ENCODE results near the gene GFOD1.

Gene GFOD1

GRCh38 chr6:13371421-13372072 is 115.9 kb downstream of the GFOD1 start:
- DNase-seq (ENCODE audit: low spot score), result no peak
- peaks cover 17% of the 10 kb centered on the region for H3K4me1 Mint-ChIP-seq (ENCODE audit: low read depth)
- no peaks in the 10 kb centered on the region for H3K36me3 Mint-ChIP-seq (ENCODE audit: low read depth)

GRCh38 chr6:13370623-13371022 is 116.8 kb downstream of the GFOD1 start:
- DNase-seq (ENCODE audit: low spot score), result no peak
- H3K27ac Mint-ChIP-seq, result no peak overlapping the region
- no peak overlapping the region for H3K4me3 Mint-ChIP-seq
- H3K27me3 Mint-ChIP-seq (ENCODE audit: low read depth), result peaks cover 9% of the 10 kb centered on the region
- H3K36me3 Mint-ChIP-seq (ENCODE audit: low read depth), result no peaks in the 10 kb centered on the region
- H3K4me1 Mint-ChIP-seq (ENCODE audit: low read depth), result peaks cover 13% of the 10 kb centered on the region
- H3K9me3 Mint-ChIP-seq, result no peaks in the 10 kb centered on the region

More at GRCh38 chr6:13371421-13372072, 115.9 kb downstream of the GFOD1 start:
- Mint-ChIP-seq H3K27ac (no peak overlapping the region), H3K4me3 (no peak overlapping the region), H3K9me3 (no peaks in the 10 kb centered on the region), H3K27me3 (ENCODE audit: low read depth) (peaks cover 9% of the 10 kb centered on the region)

- H3K27ac Mint-ChIP-seq, result no peak overlapping the region
- peaks cover 6% of the 10 kb centered on the region for H3K4me1 Mint-ChIP-seq (ENCODE audit: low read depth)
These were observed 117.8 kb downstream of the GFOD1 start for GRCh38 chr6:13369591-13369990.

GRCh38 chr6:13368731-13369115 is 118.7 kb downstream of the GFOD1 start:
- H3K4me3 Mint-ChIP-seq, result no peak overlapping the region
- H3K36me3 Mint-ChIP-seq (ENCODE audit: low read depth), result no peaks in the 10 kb centered on the region
- H3K9me3 Mint-ChIP-seq, result no peaks in the 10 kb centered on the region
- H3K27me3 Mint-ChIP-seq (ENCODE audit: low read depth), result peaks cover 9% of the 10 kb centered on the region
- DNase-seq (ENCODE audit: low spot score), result no peak
- peaks cover 5% of the 10 kb centered on the region for H3K4me1 Mint-ChIP-seq (ENCODE audit: low read depth)
- H3K27ac Mint-ChIP-seq, result no peak overlapping the region

More at GRCh38 chr6:13369591-13369990, 117.8 kb downstream of the GFOD1 start:
- no peak overlapping the region for H3K4me3 Mint-ChIP-seq
- peaks cover 9% of the 10 kb centered on the region for H3K27me3 Mint-ChIP-seq (ENCODE audit: low read depth)
- DNase-seq (ENCODE audit: low spot score), result no peak
- no peaks in the 10 kb centered on the region for H3K36me3 Mint-ChIP-seq (ENCODE audit: low read depth)
- no peaks in the 10 kb centered on the region for H3K9me3 Mint-ChIP-seq

- Mint-ChIP-seq H3K27me3 (ENCODE audit: low read depth) (peaks cover 9% of the 10 kb centered on the region), H3K4me3 (no peak overlapping the region), H3K27ac (no peak overlapping the region), H3K36me3 (ENCODE audit: low read depth) (no peaks in the 10 kb centered on the region), H3K4me1 (ENCODE audit: low read depth) (peaks cover 5% of the 10 kb centered on the region), H3K9me3 (no peaks in the 10 kb centered on the region)
- DNase-seq (ENCODE audit: low spot score), result no peak
These were observed 119.2 kb downstream of the GFOD1 start for GRCh38 chr6:13368079-13368730.

- Mint-ChIP-seq H3K4me1 (ENCODE audit: low read depth) (no peaks in the 10 kb centered on the region), H3K27me3 (ENCODE audit: low read depth) (peaks cover 5% of the 10 kb centered on the region), H3K36me3 (ENCODE audit: low read depth) (no peaks in the 10 kb centered on the region), H3K4me3 (no peak overlapping the region), H3K27ac (no peak overlapping the region), H3K9me3 (no peaks in the 10 kb centered on the region)
- DNase-seq (ENCODE audit: low spot score), result no peak
These were observed 120.0 kb downstream of the GFOD1 start for GRCh38 chr6:13367396-13367795.

GRCh38 chr6:13365320-13365719 is 122.1 kb downstream of the GFOD1 start:
- no peak overlapping the region for H3K27ac Mint-ChIP-seq
- H3K27me3 Mint-ChIP-seq (ENCODE audit: low read depth), result peaks cover 5% of the 10 kb centered on the region
- no peaks in the 10 kb centered on the region for H3K9me3 Mint-ChIP-seq
- H3K4me1 Mint-ChIP-seq (ENCODE audit: low read depth), result peaks cover 7% of the 10 kb centered on the region
- no peaks in the 10 kb centered on the region for H3K36me3 Mint-ChIP-seq (ENCODE audit: low read depth)
- no peak for DNase-seq (ENCODE audit: low spot score)
- H3K4me3 Mint-ChIP-seq, result no peak overlapping the region

- peaks cover 5% of the 10 kb centered on the region for H3K27me3 Mint-ChIP-seq (ENCODE audit: low read depth)
- no peak for DNase-seq (ENCODE audit: low spot score)
- H3K36me3 Mint-ChIP-seq (ENCODE audit: low read depth), result no peaks in the 10 kb centered on the region
- peaks cover 12% of the 10 kb centered on the region for H3K4me1 Mint-ChIP-seq (ENCODE audit: low read depth)
- no peaks in the 10 kb centered on the region for H3K9me3 Mint-ChIP-seq
- H3K4me3 Mint-ChIP-seq, result no peak overlapping the region
- H3K27ac Mint-ChIP-seq, result no peak overlapping the region
These were observed 122.6 kb downstream of the GFOD1 start for GRCh38 chr6:13364842-13365241.

- Mint-ChIP-seq H3K27me3 (ENCODE audit: low read depth) (peaks cover 4% of the 10 kb centered on the region), H3K27ac (no peak overlapping the region), H3K4me3 (no peak overlapping the region), H3K4me1 (ENCODE audit: low read depth) (peaks cover 19% of the 10 kb centered on the region), H3K36me3 (ENCODE audit: low read depth) (peaks cover 2% of the 10 kb centered on the region), H3K9me3 (no peaks in the 10 kb centered on the region)
- no peak for DNase-seq (ENCODE audit: low spot score)
These were observed 125.0 kb downstream of the GFOD1 start for GRCh38 chr6:13362412-13362811.

GRCh38 chr6:13360671-13361540 is 126.5 kb downstream of the GFOD1 start:
- no peaks in the 10 kb centered on the region for H3K9me3 Mint-ChIP-seq
- DNase-seq (ENCODE audit: low spot score), result no peak
- no peak overlapping the region for H3K4me3 Mint-ChIP-seq
- peaks cover 34% of the 10 kb centered on the region for H3K4me1 Mint-ChIP-seq (ENCODE audit: low read depth)
- peaks cover 4% of the 10 kb centered on the region for H3K36me3 Mint-ChIP-seq (ENCODE audit: low read depth)
- H3K27me3 Mint-ChIP-seq (ENCODE audit: low read depth), result no peaks in the 10 kb centered on the region
- H3K27ac Mint-ChIP-seq, result no peak overlapping the region

GRCh38 chr6:13359287-13359686 is 128.1 kb downstream of the GFOD1 start:
- Mint-ChIP-seq H3K4me3 (no peak overlapping the region), H3K27me3 (ENCODE audit: low read depth) (no peaks in the 10 kb centered on the region), H3K4me1 (ENCODE audit: low read depth) (peaks cover 50% of the 10 kb centered on the region), H3K36me3 (ENCODE audit: low read depth) (peaks cover 4% of the 10 kb centered on the region), H3K9me3 (no peaks in the 10 kb centered on the region), H3K27ac (no peak overlapping the region)
- DNase-seq (ENCODE audit: low spot score), result no peak

GRCh38 chr6:13358511-13358910 is 128.9 kb downstream of the GFOD1 start:
- no peak overlapping the region for H3K4me3 Mint-ChIP-seq
- H3K27ac Mint-ChIP-seq, result no peak overlapping the region
- H3K4me1 Mint-ChIP-seq (ENCODE audit: low read depth), result peaks cover 55% of the 10 kb centered on the region
- H3K36me3 Mint-ChIP-seq (ENCODE audit: low read depth), result peaks cover 4% of the 10 kb centered on the region
- H3K27me3 Mint-ChIP-seq (ENCODE audit: low read depth), result peaks cover 2% of the 10 kb centered on the region
- no peak for DNase-seq (ENCODE audit: low spot score)
- no peaks in the 10 kb centered on the region for H3K9me3 Mint-ChIP-seq

GRCh38 chr6:13357551-13358075 is 129.8 kb downstream of the GFOD1 start:
- DNase-seq (ENCODE audit: low spot score), result peak; percentile 26
- peak overlapping the region; percentile 54 for H3K4me3 Mint-ChIP-seq
- H3K27ac Mint-ChIP-seq, result peak overlapping the region; percentile 95
- H3K9me3 Mint-ChIP-seq, result no peaks in the 10 kb centered on the region
- peaks cover 61% of the 10 kb centered on the region for H3K4me1 Mint-ChIP-seq (ENCODE audit: low read depth)
- peaks cover 3% of the 10 kb centered on the region for H3K27me3 Mint-ChIP-seq (ENCODE audit: low read depth)
- peaks cover 4% of the 10 kb centered on the region for H3K36me3 Mint-ChIP-seq (ENCODE audit: low read depth)

Data from T-helper 2 cell treated with Interferon-gamma antibody and Interleukin-4, amounts not matched to agents 5 μg/mL and 100 μg/mL, for 36 hours (primary cell).